ENCODE results near the gene RALGAPA1. TPM values are rescaled to one million over a fixed set of nuclear protein-coding genes. Genes with fewer than 3 reads are reported as not detected.
A peak's percentile ranks its signal among the peaks of the same experiment; 100 is the strongest.
"Not testable (repeated sequence)": the region's sequence is repeated elsewhere in the genome, so short reads cannot be mapped to it uniquely, and the experiment has no call there.

The RALGAPA1 gene
- total RNA-seq, 1 experiment from 2014 or later = 28.2 TPM

DNA sequence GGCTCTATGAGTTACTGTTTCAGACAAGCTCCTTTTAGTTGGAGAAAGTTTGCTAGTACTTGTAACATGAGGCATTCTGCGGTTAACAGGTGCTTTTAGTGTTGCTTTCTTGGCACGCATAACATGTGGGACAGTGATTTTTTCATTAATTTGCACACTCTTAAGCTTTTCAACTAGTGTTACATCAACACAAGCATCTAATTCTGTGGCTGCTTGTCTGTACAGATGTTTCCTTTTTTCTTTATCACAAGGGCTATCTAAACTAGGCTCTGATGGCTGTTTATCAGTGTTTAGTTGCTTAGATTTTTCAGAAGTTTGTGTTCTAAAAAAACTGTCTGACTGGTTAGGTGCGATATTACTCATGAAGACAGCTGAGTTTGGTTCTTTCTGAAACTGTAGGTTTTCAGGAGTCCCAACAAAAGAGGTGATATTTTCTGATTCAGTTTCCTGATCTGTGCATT lies 120.1 kb downstream of the RALGAPA1 start:
- no peak for DNase-seq
- no TSS peak for BruUV-seq (replicated peaks)
- no peaks in the 10 kb centered on the region for H3K9me3 Mint-ChIP-seq (ENCODE audit: low read depth, unreplicated experiment)
- no peaks in the 10 kb centered on the region for H3K27me3 Mint-ChIP-seq (ENCODE audit: unreplicated experiment)
- no peak overlapping the region for H3K27ac Mint-ChIP-seq (ENCODE audit: unreplicated experiment)
- H3K36me3 Mint-ChIP-seq (ENCODE audit: insufficient read depth, unreplicated experiment) = no peaks in the 10 kb centered on the region
- CTCF ChIA-PET = no interaction called here
- no peak overlapping the region for H3K4me3 Mint-ChIP-seq (ENCODE audit: low read depth, unreplicated experiment)
- H3K4me1 Mint-ChIP-seq (ENCODE audit: low read depth, unreplicated experiment) = no peaks in the 10 kb centered on the region
- TF ChIP-seq CTCF (IDR thresholded peaks at IDR 0.05; ENCODE audit: unreplicated experiment) = no peak
- intact Hi-C loops (cut with micrococcal nuclease; ENCODE audit: unreplicated experiment) = loop anchor here (5.0 kb wide), 1 partner anchor 267 kb away; no protein-coding TSS in a partner anchor

GRCh38 chr14:35688126-35688826 lies 120.8 kb downstream of the RALGAPA1 start:
- no peak overlapping the region for H3K4me3 Mint-ChIP-seq (ENCODE audit: low read depth, unreplicated experiment)
- no TSS peak for BruUV-seq (replicated peaks)
- no peak for TF ChIP-seq CTCF (IDR thresholded peaks at IDR 0.05; ENCODE audit: unreplicated experiment)
- CTCF ChIA-PET = interaction anchor here (0.6 kb wide), 1 partner anchor 249 kb away, joined by 5 read pairs; no protein-coding TSS in a partner anchor
- H3K4me1 Mint-ChIP-seq (ENCODE audit: low read depth, unreplicated experiment) = no peaks in the 10 kb centered on the region
- H3K9me3 Mint-ChIP-seq (ENCODE audit: low read depth, unreplicated experiment) = no peaks in the 10 kb centered on the region
- no peaks in the 10 kb centered on the region for H3K27me3 Mint-ChIP-seq (ENCODE audit: unreplicated experiment)
- intact Hi-C loops (cut with micrococcal nuclease; ENCODE audit: unreplicated experiment) = loop anchor here (5.0 kb wide), 1 partner anchor 266 kb away; no protein-coding TSS in a partner anchor
- no peak overlapping the region for H3K27ac Mint-ChIP-seq (ENCODE audit: unreplicated experiment)
- H3K36me3 Mint-ChIP-seq (ENCODE audit: insufficient read depth, unreplicated experiment) = no peaks in the 10 kb centered on the region
- DNase-seq = no peak

DNA sequence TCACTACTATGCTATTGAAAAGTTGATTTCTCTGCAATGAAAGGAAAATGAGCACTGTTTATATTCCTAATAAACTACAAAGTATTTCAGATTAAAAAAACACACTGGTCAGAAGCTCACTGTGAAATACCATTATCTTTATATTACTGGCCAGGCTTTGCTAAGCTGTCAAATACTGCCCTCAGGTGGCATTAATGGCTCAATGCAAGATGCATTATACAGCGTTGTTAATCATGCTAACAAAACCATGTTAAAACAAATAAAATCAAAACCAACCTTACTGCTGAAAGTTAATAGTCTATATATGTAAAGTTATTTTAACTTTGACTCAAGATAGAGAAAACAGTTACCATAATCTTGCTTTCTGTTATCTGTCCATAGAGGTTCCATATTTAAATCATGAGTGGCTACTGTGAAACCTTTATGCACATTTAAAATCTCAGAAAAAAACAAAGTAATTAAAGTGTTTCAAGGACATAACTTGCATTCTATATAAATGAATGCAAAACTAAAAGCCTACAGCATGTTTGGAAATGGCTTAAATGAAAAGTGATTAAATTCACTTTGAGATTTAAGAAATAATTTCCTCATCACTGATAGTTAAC lies 121.7 kb downstream of the RALGAPA1 start:
- H3K4me1 Mint-ChIP-seq (ENCODE audit: low read depth, unreplicated experiment) = no peaks in the 10 kb centered on the region
- no TSS peak for BruUV-seq (replicated peaks)
- no peak overlapping the region for H3K4me3 Mint-ChIP-seq (ENCODE audit: low read depth, unreplicated experiment)
- no peaks in the 10 kb centered on the region for H3K36me3 Mint-ChIP-seq (ENCODE audit: insufficient read depth, unreplicated experiment)
- DNase-seq = peak; percentile 27
- H3K27me3 Mint-ChIP-seq (ENCODE audit: unreplicated experiment) = no peaks in the 10 kb centered on the region
- no peak overlapping the region for H3K27ac Mint-ChIP-seq (ENCODE audit: unreplicated experiment)
- CTCF ChIA-PET = interaction anchor here (1.0 to 1.1 kb wide), 3 partner anchors 248 to 272 kb away, joined by 3 to 5 read pairs (median 3); no protein-coding TSS in a partner anchor
- H3K9me3 Mint-ChIP-seq (ENCODE audit: low read depth, unreplicated experiment) = no peaks in the 10 kb centered on the region
- TF ChIP-seq CTCF (IDR thresholded peaks at IDR 0.05; ENCODE audit: unreplicated experiment) = no peak
- intact Hi-C loops (cut with micrococcal nuclease; ENCODE audit: unreplicated experiment) = loop anchor here (1.0 to 5.0 kb wide), 3 partner anchors 249 to 547 kb away; no protein-coding TSS in a partner anchor

GRCh38 chr14:35683688-35684087 lies 125.4 kb downstream of the RALGAPA1 start:
- BruUV-seq (replicated peaks); H3K9me3 Mint-ChIP-seq (ENCODE audit: low read depth, unreplicated experiment); intact Hi-C loops (cut with micrococcal nuclease; ENCODE audit: unreplicated experiment); H3K27me3 Mint-ChIP-seq (ENCODE audit: unreplicated experiment); H3K27ac Mint-ChIP-seq (ENCODE audit: unreplicated experiment); DNase-seq; H3K36me3 Mint-ChIP-seq (ENCODE audit: insufficient read depth, unreplicated experiment); H3K4me1 Mint-ChIP-seq (ENCODE audit: low read depth, unreplicated experiment); H3K4me3 Mint-ChIP-seq (ENCODE audit: low read depth, unreplicated experiment); CTCF ChIA-PET: not testable (repeated sequence)
